Neural cell (in vitro differentiated cells): Measurements from ENCODE around the gene RAF1.

Experiments used
- EP300 ChIP-seq: fragments of 450-650 bp; conservative IDR thresholded peaks from 2 replicates; pipeline ENCODE4 v1.6.1; 2014; ENCODE audit warnings: antibody characterized with exemption, mild to moderate bottlenecking, moderate library complexity; ENCODE audit not compliant: poor library complexity, severe bottlenecking
- EZH2 ChIP-seq: fragments of 200-600, 300-800 bp; shearing (Covaris generic), sonication (generic); IDR thresholded peaks from 2 replicates; pipeline ENCODE4 v1.6.1; 2014; ENCODE audit warnings: antibody characterized with exemption, low read length, borderline replicate concordance, mild to moderate bottlenecking; ENCODE audit not compliant: insufficient read depth, poor library complexity, severe bottlenecking
- MXI1 ChIP-seq: fragments of 450-650 bp; conservative IDR thresholded peaks from 2 replicates; pipeline ENCODE4 v1.6.1; 2014; ENCODE audit warnings: antibody characterized with exemption, mild to moderate bottlenecking; ENCODE audit not compliant: poor library complexity, severe bottlenecking
- POLR2AphosphoS5 ChIP-seq: IDR thresholded peaks from 2 replicates; pipeline ENCODE4 v1.6.1; 2012
- RAD21 ChIP-seq: fragments of 450-650 bp; conservative IDR thresholded peaks from 2 replicates; pipeline ENCODE4 v1.6.1; 2014; ENCODE audit warnings: antibody characterized with exemption, mild to moderate bottlenecking, moderate library complexity
- TF ChIP-seq, protein P1 (sequence below): fragments of 450-650 bp; IDR thresholded peaks from 2 replicates; pipeline ENCODE4 v1.5.1; 2014; ENCODE audit warnings: antibody characterized with exemption, mild to moderate bottlenecking, moderate library complexity; ENCODE audit not compliant: poor library complexity, severe bottlenecking
- TF ChIP-seq, protein P2 (sequence below): IDR thresholded peaks from 2 replicates; pipeline ENCODE4 v1.6.1; 2012; ENCODE audit warnings: borderline replicate concordance

DNA sequence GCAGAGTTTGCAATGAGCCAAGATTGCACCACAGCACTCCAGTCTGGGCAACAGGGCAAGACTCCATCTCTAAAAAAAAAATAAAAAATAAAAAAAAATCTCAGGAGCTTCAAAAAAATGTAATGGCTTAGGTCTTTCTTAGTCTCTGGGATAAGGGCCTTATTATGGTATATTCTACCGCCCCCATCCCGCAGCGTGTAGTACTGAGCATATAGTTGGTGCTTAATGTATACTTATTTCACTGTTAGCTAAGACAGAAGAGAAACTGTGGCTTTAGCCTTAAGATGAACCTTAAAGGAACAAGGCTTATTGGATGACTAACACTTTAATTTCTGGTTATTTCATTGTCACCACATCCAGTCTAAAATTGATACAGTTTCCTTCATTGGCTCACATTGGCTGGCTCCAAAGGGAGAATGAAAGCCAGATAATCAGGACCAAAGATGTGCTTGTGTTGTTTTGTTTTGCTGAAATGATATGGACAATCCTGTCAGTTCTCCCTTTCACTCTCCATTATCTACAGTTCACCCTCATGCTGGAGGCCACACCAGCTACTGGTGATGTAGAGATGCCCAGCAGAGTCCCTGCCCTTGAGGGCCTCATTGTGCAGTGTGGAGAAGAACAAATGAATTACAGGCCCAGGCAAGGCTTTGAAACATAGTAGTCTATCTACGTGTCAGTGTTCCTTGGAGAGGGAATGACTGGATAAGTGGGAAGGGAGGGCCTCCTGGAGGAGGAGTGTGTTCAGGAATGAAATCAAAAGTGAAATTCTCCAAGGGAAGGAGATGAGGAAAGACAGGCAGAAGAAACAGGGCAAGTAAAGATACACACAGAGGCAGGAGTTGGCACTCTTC is 17.4 kb upstream of the RAF1 start:
- TF ChIP-seq POLR2AphosphoS5 (no peak), EZH2 (no peak), RAD21 (no peak), EP300 (no peak), MXI1 (no peak)
- TF ChIP-seq, protein P1, sequence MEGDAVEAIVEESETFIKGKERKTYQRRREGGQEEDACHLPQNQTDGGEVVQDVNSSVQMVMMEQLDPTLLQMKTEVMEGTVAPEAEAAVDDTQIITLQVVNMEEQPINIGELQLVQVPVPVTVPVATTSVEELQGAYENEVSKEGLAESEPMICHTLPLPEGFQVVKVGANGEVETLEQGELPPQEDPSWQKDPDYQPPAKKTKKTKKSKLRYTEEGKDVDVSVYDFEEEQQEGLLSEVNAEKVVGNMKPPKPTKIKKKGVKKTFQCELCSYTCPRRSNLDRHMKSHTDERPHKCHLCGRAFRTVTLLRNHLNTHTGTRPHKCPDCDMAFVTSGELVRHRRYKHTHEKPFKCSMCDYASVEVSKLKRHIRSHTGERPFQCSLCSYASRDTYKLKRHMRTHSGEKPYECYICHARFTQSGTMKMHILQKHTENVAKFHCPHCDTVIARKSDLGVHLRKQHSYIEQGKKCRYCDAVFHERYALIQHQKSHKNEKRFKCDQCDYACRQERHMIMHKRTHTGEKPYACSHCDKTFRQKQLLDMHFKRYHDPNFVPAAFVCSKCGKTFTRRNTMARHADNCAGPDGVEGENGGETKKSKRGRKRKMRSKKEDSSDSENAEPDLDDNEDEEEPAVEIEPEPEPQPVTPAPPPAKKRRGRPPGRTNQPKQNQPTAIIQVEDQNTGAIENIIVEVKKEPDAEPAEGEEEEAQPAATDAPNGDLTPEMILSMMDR = no peak
- TF ChIP-seq, protein P2, sequence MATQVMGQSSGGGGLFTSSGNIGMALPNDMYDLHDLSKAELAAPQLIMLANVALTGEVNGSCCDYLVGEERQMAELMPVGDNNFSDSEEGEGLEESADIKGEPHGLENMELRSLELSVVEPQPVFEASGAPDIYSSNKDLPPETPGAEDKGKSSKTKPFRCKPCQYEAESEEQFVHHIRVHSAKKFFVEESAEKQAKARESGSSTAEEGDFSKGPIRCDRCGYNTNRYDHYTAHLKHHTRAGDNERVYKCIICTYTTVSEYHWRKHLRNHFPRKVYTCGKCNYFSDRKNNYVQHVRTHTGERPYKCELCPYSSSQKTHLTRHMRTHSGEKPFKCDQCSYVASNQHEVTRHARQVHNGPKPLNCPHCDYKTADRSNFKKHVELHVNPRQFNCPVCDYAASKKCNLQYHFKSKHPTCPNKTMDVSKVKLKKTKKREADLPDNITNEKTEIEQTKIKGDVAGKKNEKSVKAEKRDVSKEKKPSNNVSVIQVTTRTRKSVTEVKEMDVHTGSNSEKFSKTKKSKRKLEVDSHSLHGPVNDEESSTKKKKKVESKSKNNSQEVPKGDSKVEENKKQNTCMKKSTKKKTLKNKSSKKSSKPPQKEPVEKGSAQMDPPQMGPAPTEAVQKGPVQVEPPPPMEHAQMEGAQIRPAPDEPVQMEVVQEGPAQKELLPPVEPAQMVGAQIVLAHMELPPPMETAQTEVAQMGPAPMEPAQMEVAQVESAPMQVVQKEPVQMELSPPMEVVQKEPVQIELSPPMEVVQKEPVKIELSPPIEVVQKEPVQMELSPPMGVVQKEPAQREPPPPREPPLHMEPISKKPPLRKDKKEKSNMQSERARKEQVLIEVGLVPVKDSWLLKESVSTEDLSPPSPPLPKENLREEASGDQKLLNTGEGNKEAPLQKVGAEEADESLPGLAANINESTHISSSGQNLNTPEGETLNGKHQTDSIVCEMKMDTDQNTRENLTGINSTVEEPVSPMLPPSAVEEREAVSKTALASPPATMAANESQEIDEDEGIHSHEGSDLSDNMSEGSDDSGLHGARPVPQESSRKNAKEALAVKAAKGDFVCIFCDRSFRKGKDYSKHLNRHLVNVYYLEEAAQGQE = no peak
